H9 (cell line): ENCODE measurements around the gene FAT3. TPM values are rescaled to one million over a fixed set of nuclear protein-coding genes. Genes with fewer than 3 reads are reported as not detected.

Source experiments
- DNase-seq: peaks from one replicate; pipeline ENCODE4 v3.0.0-alpha.2; 2017
- H2AFZ ChIP-seq: one replicate; pipeline ENCODE4 v1.6.1; 2013; ENCODE audit warnings: mild to moderate bottlenecking, low read length, control low read depth, moderate library complexity
- H2AK5ac ChIP-seq: 2 replicates; pipeline ENCODE4 v1.6.1; 2013; ENCODE audit warnings: low read length, control low read depth, mixed read lengths; ENCODE audit not compliant: insufficient read length
- H2BK120ac ChIP-seq: one replicate; pipeline ENCODE4 v1.6.1; 2013; ENCODE audit warnings: low read depth, mild to moderate bottlenecking, low read length, control low read depth, inconsistent platforms; ENCODE audit not compliant: poor library complexity, severe bottlenecking
- H2BK12ac ChIP-seq: 2 replicates; pipeline ENCODE4 v1.6.1; 2013; ENCODE audit warnings: low read length, control low read depth, mixed read lengths, low read depth; ENCODE audit not compliant: insufficient read length
- H2BK15ac ChIP-seq: 2 replicates; pipeline ENCODE4 v1.6.1; 2013; ENCODE audit warnings: low read depth, low read length, control low read depth
- H2BK20ac ChIP-seq: one replicate; pipeline ENCODE4 v1.6.1; 2013; ENCODE audit warnings: low read depth, mild to moderate bottlenecking, low read length, control low read depth, inconsistent platforms; ENCODE audit not compliant: poor library complexity, severe bottlenecking
- H2BK5ac ChIP-seq: 2 replicates; pipeline ENCODE4 v1.6.1; 2013; ENCODE audit warnings: low read length, control low read depth, mixed read lengths; ENCODE audit not compliant: insufficient read length
- H3K14ac ChIP-seq: 2 replicates; pipeline ENCODE4 v1.6.1; 2013; ENCODE audit warnings: low read length, control low read depth; ENCODE audit not compliant: insufficient read depth
- H3K18ac ChIP-seq: 2 replicates; pipeline ENCODE4 v1.6.1; 2013; ENCODE audit warnings: low read depth, mild to moderate bottlenecking, mixed read lengths, low read length, control low read depth; ENCODE audit not compliant: insufficient read length
- H3K23ac ChIP-seq: 2 replicates; pipeline ENCODE4 v1.6.1; 2013; ENCODE audit warnings: low read length, control low read depth, mixed read lengths, low read depth; ENCODE audit not compliant: insufficient read length
- H3K23me2 ChIP-seq: 2 replicates; pipeline ENCODE4 v1.6.1; 2013; ENCODE audit warnings: low read depth, mild to moderate bottlenecking, mixed read lengths, low read length, control low read depth; ENCODE audit not compliant: insufficient read length, poor library complexity, severe bottlenecking
- H3K27ac ChIP-seq: 2 replicates; pipeline ENCODE4 v1.5.1; 2013; ENCODE audit warnings: low read length, control low read depth, mixed read lengths, low read depth; ENCODE audit not compliant: insufficient read length
- H3K27me3 ChIP-seq: 2 replicates; pipeline ENCODE4 v1.6.1; 2013; ENCODE audit warnings: low read length, control low read depth, inconsistent platforms; ENCODE audit not compliant: insufficient read depth
- H3K4ac ChIP-seq: 2 replicates; pipeline ENCODE4 v1.6.1; 2013; ENCODE audit warnings: low read depth, mild to moderate bottlenecking, control low read depth, inconsistent platforms, low read length, moderate library complexity
- H3K4me1 ChIP-seq: 2 replicates; pipeline ENCODE4 v1.6.1; 2013; ENCODE audit warnings: low read length, control low read depth, inconsistent platforms; ENCODE audit not compliant: insufficient read depth
- H3K4me2 ChIP-seq: 2 replicates; pipeline ENCODE4 v1.6.1; 2013; ENCODE audit warnings: low read length, control low read depth, mixed read lengths; ENCODE audit not compliant: insufficient read length, insufficient read depth
- H3K56ac ChIP-seq: 2 replicates; pipeline ENCODE4 v1.6.1; 2013; ENCODE audit warnings: low read depth, mild to moderate bottlenecking, mixed read lengths, low read length, control low read depth; ENCODE audit not compliant: insufficient read length
- H3K79me1 ChIP-seq: 2 replicates; pipeline ENCODE4 v1.6.1; 2013; ENCODE audit warnings: low read depth, mild to moderate bottlenecking, moderate library complexity, low read length, control low read depth, inconsistent platforms; ENCODE audit not compliant: insufficient read depth, poor library complexity, severe bottlenecking
- H3K79me2 ChIP-seq: 2 replicates; pipeline ENCODE4 v1.6.1; 2013; ENCODE audit warnings: low read length, control low read depth, inconsistent platforms; ENCODE audit not compliant: insufficient read depth
- H3K9ac ChIP-seq: 2 replicates; pipeline ENCODE4 v1.6.1; 2013; ENCODE audit warnings: low read length, control low read depth, mixed read lengths; ENCODE audit not compliant: insufficient read length; ENCODE audit errors: extremely low read depth
- H3K9me3 ChIP-seq: one replicate; pipeline ENCODE4 v1.6.1; 2013; ENCODE audit warnings: low read depth, low read length, inconsistent platforms; ENCODE audit not compliant: control insufficient read depth
- H3T11ph ChIP-seq: one replicate; pipeline ENCODE4 v1.6.1; 2013; ENCODE audit warnings: mild to moderate bottlenecking, low read length, control low read depth, inconsistent platforms
- H4K20me1 ChIP-seq: one replicate; pipeline ENCODE4 v1.6.1; 2013; ENCODE audit not compliant: control insufficient read depth, insufficient read length, insufficient read depth
- H4K5ac ChIP-seq: 2 replicates; pipeline ENCODE4 v1.6.1; 2013; ENCODE audit warnings: low read depth, mild to moderate bottlenecking, mixed read lengths, low read length, control low read depth; ENCODE audit not compliant: insufficient read length
- H4K8ac ChIP-seq: replicated peaks from 2 replicates; pipeline ENCODE4 v1.6.1; 2013; ENCODE audit warnings: low read length, control low read depth, mixed read lengths, low read depth; ENCODE audit not compliant: insufficient read length
- H4K91ac ChIP-seq: 2 replicates; pipeline ENCODE4 v1.6.1; 2013; ENCODE audit warnings: low read depth, mild to moderate bottlenecking, moderate library complexity, mixed read lengths, low read length, control low read depth; ENCODE audit not compliant: insufficient read length
- H3K27ac Mint-ChIP-seq, 3 experiments: 2 replicates in 2 of 3; 3 replicates in 1 of 3; pipeline ENCODE4 v1.8.0; 2020 to 2021; ENCODE audit warnings: mixed read lengths in 3 of 3, mild to moderate bottlenecking in 1 of 3, moderate library complexity in 1 of 3
- H3K27me3 Mint-ChIP-seq: 2 replicates; pipeline ENCODE4 v1.8.0; 2021; ENCODE audit warnings: low read depth, mild to moderate bottlenecking, moderate library complexity, mixed read lengths
- H3K36me3 Mint-ChIP-seq, 3 experiments: 2 replicates in 2 of 3; 3 replicates in 1 of 3; pipeline ENCODE4 v1.8.0; 2020 to 2021; ENCODE audit warnings: low read depth in 3 of 3, mixed read lengths in 3 of 3; ENCODE audit not compliant: insufficient read depth in 1 of 3
- H3K4me1 Mint-ChIP-seq, 2 experiments: 2 replicates each; pipeline ENCODE4 v1.8.0; 2020; ENCODE audit warnings: mixed read lengths in 2 of 2
- H3K4me3 Mint-ChIP-seq, 2 experiments: 2 replicates in 1 of 2; 3 replicates in 1 of 2; pipeline ENCODE4 v1.8.0; 2020 to 2021; ENCODE audit warnings: mild to moderate bottlenecking in 2 of 2, mixed read lengths in 2 of 2, moderate library complexity in 1 of 2
- H3K9me3 Mint-ChIP-seq, 2 experiments: 2 replicates in 1 of 2; 3 replicates in 1 of 2; pipeline ENCODE4 v1.8.0; 2020; ENCODE audit warnings: mild to moderate bottlenecking in 2 of 2, mixed read lengths in 2 of 2, moderate library complexity in 1 of 2
- CTCF ChIP-seq: fragments of 200-600 bp; sonication (generic); conservative IDR thresholded peaks from 3 replicates; pipeline ENCODE4 v1.8.0; 2021; ENCODE audit warnings: antibody characterized with exemption, mild to moderate bottlenecking
- WGBS: extraction: QIAGEN DNeasy Blood & Tissue Kit; methylation state at CpG from one replicate; pipeline ENCODE4 v1.1.7; 2013; ENCODE audit warnings: missing lambda C conversion rate, low lambda C conversion rate, mixed read lengths; ENCODE audit not compliant: insufficient read length; ENCODE audit errors: extremely low coverage; 5-methylcytosine and 5-hydroxymethylcytosine counted together
- total RNA-seq: library from RNA; stranded (reverse); gene quantifications from 2 replicates; pipeline ENCODE4 v1.2.1, GENCODE V29; 2021

The FAT3 gene
- total RNA-seq, 1 experiment from 2014 or later = 19.1 TPM

- Histone ChIP-seq H4K8ac (no peak overlapping the region), H3T11ph (no peak overlapping the region), H3K9ac (no peak overlapping the region), H2AFZ (no peak overlapping the region), H3K4me2 (no peak overlapping the region), H3K79me2 (peaks cover 13% of the 10 kb centered on the region; the same call in 1 of the 2 replicates), H2BK120ac (no peak overlapping the region), H3K27ac (no peak overlapping the region), H3K4me1 (peaks cover 6% of the 10 kb centered on the region; the same call in 1 of the 2 replicates), H2BK15ac (no peak overlapping the region), H3K18ac (no peak overlapping the region), H3K9me3 (no peaks in the 10 kb centered on the region), H2BK12ac (no peak overlapping the region), H3K79me1 (peaks cover 9% of the 10 kb centered on the region), H3K23ac (no peak overlapping the region), H3K14ac (no peak overlapping the region), H4K20me1 (no peaks in the 10 kb centered on the region), H3K23me2 (no peaks in the 10 kb centered on the region), H4K5ac (no peak overlapping the region), H3K4ac (no peak overlapping the region), H3K27me3 (no peaks in the 10 kb centered on the region), H4K91ac (no peak overlapping the region), H3K56ac (no peak overlapping the region), H2BK5ac (no peak overlapping the region), H2BK20ac (no peak overlapping the region), H2AK5ac (no peak overlapping the region)
- H3K4me1 Mint-ChIP-seq = peaks cover 31 to 39% of the 10 kb centered on the region in 2 experiments
- TF ChIP-seq CTCF = no peak
- H3K36me3 Mint-ChIP-seq = no peaks in the 10 kb centered on the region; a peak in 1 of 7 replicates
- DNase-seq = no peak
- no peak overlapping the region for H3K4me3 Mint-ChIP-seq
- H3K27me3 Mint-ChIP-seq = no peaks in the 10 kb centered on the region
- H3K27ac Mint-ChIP-seq = peak overlapping the region in 2 of 3 experiments; percentile 16 to 29; a peak in 2 of 7 replicates
- WGBS = no CpG with 5 or more reads among the region's 2 CpGs
- H3K9me3 Mint-ChIP-seq = no peaks in the 10 kb centered on the region
Observed at GRCh38 chr11:92269841-92270240, 45.2 kb downstream of the FAT3 start.
